ENCODE data around the gene PIGBOS1.

The PIGBOS1 gene

DNA sequence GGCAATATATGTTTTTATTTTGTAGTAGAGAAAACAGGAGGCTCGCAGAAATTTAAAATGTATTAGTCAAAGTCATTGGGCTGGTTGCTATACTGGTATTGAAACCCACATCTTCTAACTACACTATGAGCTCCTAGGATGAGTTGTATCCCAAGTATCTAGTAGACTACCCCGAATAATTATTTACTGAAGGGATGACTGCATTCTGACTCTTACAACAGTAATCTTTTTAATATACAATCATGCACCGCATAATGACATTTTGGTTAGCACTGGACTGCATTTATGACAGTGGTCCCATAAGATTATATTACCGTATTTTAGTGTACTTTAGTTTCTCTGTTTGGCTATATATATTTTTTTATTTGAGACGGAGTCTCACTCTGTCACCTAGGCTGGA is 15.4 kb upstream of the PIGBOS1 start:
- no peak for TF ChIP-seq EGR1 (IDR thresholded peaks at IDR 0.05)
- no peak for TF ChIP-seq YY1 (IDR thresholded peaks at IDR 0.05; ENCODE audit: low read depth)
- no peak for TF ChIP-seq NFIC (IDR thresholded peaks at IDR 0.05)
- TF ChIP-seq, protein P1, sequence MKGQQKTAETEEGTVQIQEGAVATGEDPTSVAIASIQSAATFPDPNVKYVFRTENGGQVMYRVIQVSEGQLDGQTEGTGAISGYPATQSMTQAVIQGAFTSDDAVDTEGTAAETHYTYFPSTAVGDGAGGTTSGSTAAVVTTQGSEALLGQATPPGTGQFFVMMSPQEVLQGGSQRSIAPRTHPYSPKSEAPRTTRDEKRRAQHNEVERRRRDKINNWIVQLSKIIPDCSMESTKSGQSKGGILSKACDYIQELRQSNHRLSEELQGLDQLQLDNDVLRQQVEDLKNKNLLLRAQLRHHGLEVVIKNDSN (IDR thresholded peaks at IDR 0.05) = no peak
- TF ChIP-seq CREB1 (IDR thresholded peaks at IDR 0.05; ENCODE audit: low read depth) = no peak
- TF ChIP-seq CEBPB (IDR thresholded peaks at IDR 0.05) = no peak
- no peak for TF ChIP-seq RAD21 (IDR thresholded peaks at IDR 0.05; ENCODE audit: low read depth)
- TF ChIP-seq EP300 (IDR thresholded peaks at IDR 0.05; ENCODE audit: borderline replicate concordance) = no peak
- TF ChIP-seq, protein P2, sequence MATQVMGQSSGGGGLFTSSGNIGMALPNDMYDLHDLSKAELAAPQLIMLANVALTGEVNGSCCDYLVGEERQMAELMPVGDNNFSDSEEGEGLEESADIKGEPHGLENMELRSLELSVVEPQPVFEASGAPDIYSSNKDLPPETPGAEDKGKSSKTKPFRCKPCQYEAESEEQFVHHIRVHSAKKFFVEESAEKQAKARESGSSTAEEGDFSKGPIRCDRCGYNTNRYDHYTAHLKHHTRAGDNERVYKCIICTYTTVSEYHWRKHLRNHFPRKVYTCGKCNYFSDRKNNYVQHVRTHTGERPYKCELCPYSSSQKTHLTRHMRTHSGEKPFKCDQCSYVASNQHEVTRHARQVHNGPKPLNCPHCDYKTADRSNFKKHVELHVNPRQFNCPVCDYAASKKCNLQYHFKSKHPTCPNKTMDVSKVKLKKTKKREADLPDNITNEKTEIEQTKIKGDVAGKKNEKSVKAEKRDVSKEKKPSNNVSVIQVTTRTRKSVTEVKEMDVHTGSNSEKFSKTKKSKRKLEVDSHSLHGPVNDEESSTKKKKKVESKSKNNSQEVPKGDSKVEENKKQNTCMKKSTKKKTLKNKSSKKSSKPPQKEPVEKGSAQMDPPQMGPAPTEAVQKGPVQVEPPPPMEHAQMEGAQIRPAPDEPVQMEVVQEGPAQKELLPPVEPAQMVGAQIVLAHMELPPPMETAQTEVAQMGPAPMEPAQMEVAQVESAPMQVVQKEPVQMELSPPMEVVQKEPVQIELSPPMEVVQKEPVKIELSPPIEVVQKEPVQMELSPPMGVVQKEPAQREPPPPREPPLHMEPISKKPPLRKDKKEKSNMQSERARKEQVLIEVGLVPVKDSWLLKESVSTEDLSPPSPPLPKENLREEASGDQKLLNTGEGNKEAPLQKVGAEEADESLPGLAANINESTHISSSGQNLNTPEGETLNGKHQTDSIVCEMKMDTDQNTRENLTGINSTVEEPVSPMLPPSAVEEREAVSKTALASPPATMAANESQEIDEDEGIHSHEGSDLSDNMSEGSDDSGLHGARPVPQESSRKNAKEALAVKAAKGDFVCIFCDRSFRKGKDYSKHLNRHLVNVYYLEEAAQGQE (IDR thresholded peaks at IDR 0.05; ENCODE audit: low read depth) = no peak
- TF ChIP-seq, protein P3, sequence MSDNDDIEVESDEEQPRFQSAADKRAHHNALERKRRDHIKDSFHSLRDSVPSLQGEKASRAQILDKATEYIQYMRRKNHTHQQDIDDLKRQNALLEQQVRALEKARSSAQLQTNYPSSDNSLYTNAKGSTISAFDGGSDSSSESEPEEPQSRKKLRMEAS (IDR thresholded peaks at IDR 0.05) = no peak
- TF ChIP-seq TAF1 (IDR thresholded peaks at IDR 0.05; ENCODE audit: low read depth) = no peak
- no peak for TF ChIP-seq TEAD4 (IDR thresholded peaks at IDR 0.05)
- TF ChIP-seq ZBTB7A (IDR thresholded peaks at IDR 0.05; ENCODE audit: low read depth) = no peak
- TF ChIP-seq TCF12 (IDR thresholded peaks at IDR 0.05; ENCODE audit: low read depth) = no peak
- no peak for TF ChIP-seq FOXM1 (IDR thresholded peaks at IDR 0.05; ENCODE audit: borderline replicate concordance, low read depth)

DNA sequence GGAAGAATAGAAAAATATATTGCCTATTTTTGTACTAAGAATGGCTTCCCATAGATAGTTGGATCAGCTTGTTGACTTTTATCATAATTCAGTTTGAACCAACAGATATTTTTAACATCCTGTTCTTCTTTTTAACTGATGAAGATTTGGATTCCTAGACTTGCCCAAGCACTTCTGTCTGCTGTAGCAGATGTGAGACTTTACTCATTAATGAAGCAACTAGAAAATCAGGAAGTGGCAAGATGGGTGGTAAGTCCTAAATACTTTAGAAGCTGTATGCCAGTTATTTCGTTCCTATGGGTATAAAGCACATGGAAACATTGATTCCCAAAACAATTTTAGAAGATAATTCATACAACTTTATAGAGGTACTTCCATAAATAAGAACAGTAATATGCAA is 8.5 kb upstream of the PIGBOS1 start:
- TF ChIP-seq TEAD4 (IDR thresholded peaks at IDR 0.05) (no peak), CEBPB (IDR thresholded peaks at IDR 0.05) (no peak), ZBTB7A (IDR thresholded peaks at IDR 0.05; ENCODE audit: low read depth) (no peak), YY1 (IDR thresholded peaks at IDR 0.05; ENCODE audit: low read depth) (no peak), TCF12 (IDR thresholded peaks at IDR 0.05; ENCODE audit: low read depth) (no peak), EP300 (IDR thresholded peaks at IDR 0.05; ENCODE audit: borderline replicate concordance) (no peak), TAF1 (IDR thresholded peaks at IDR 0.05; ENCODE audit: low read depth) (no peak), CREB1 (IDR thresholded peaks at IDR 0.05; ENCODE audit: low read depth) (no peak), EGR1 (IDR thresholded peaks at IDR 0.05) (no peak), NFIC (IDR thresholded peaks at IDR 0.05) (no peak), RAD21 (IDR thresholded peaks at IDR 0.05; ENCODE audit: low read depth) (no peak), FOXM1 (IDR thresholded peaks at IDR 0.05; ENCODE audit: borderline replicate concordance, low read depth) (no peak)
- TF ChIP-seq, protein P2 (IDR thresholded peaks at IDR 0.05; ENCODE audit: low read depth) = no peak
- TF ChIP-seq, protein P1 (IDR thresholded peaks at IDR 0.05) = no peak
- TF ChIP-seq, protein P3 (IDR thresholded peaks at IDR 0.05) = no peak

DNA sequence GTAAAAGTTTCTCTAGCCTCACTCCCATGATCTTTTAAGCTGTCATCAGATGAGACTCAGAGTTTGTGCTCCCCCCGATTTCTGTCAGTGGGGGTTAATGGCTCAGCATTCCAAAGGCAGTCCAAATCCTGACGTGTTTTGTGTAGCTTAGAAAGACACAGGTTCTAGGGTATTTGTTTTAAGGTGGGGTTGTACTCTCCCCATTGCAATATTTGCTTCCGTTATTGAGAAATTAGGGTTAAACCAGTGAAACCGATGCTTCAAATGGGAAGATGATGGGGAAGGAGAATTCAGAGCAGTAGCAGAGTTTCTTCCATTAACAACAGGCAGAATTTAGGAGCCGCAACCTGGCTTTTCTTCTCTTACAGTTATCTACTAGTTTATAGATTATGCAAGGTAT is 3.5 kb upstream of the PIGBOS1 start:
- TF ChIP-seq RAD21 (IDR thresholded peaks at IDR 0.05; ENCODE audit: low read depth) (no peak), ZBTB7A (IDR thresholded peaks at IDR 0.05; ENCODE audit: low read depth) (no peak), EGR1 (IDR thresholded peaks at IDR 0.05) (no peak), YY1 (IDR thresholded peaks at IDR 0.05; ENCODE audit: low read depth) (no peak), EP300 (IDR thresholded peaks at IDR 0.05; ENCODE audit: borderline replicate concordance) (no peak), CREB1 (IDR thresholded peaks at IDR 0.05; ENCODE audit: low read depth) (no peak), TCF12 (IDR thresholded peaks at IDR 0.05; ENCODE audit: low read depth) (no peak), TEAD4 (IDR thresholded peaks at IDR 0.05) (no peak), FOXM1 (IDR thresholded peaks at IDR 0.05; ENCODE audit: borderline replicate concordance, low read depth) (no peak), NFIC (IDR thresholded peaks at IDR 0.05) (no peak)
- TF ChIP-seq, protein P2 (IDR thresholded peaks at IDR 0.05; ENCODE audit: low read depth) = no peak
- TF ChIP-seq, protein P3 (IDR thresholded peaks at IDR 0.05) = no peak
- TF ChIP-seq, protein P1 (IDR thresholded peaks at IDR 0.05) = no peak
